Ovary (tissue), 3 donors: ENCODE data around the gene TM9SF3.

Experiments
- CTCF ChIP-seq, 3 donors: fragments of 450-650 bp in 2 of 3; fragments of 200-600 bp in 1 of 3; IDR thresholded peaks; one replicate each; pipeline versions ENCODE4 v1.5.1 to v1.8.0; 2016 to 2022; ENCODE audit warnings: antibody characterized with exemption in 3 of 3, mild to moderate bottlenecking in 1 of 3
- EP300 ChIP-seq: sonication (generic); formaldehyde crosslinking; IDR thresholded peaks from one replicate; pipeline ENCODE4 v1.6.1; 2017; ENCODE audit warnings: antibody characterized with exemption
- POLR2A ChIP-seq: fragments of 450-650 bp; IDR thresholded peaks from one replicate; pipeline ENCODE4 v1.6.1; 2017; ENCODE audit warnings: antibody characterized with exemption, mild to moderate bottlenecking, moderate library complexity
- donor health status: DM: no; HTN: no; CAD: no.

DNA sequence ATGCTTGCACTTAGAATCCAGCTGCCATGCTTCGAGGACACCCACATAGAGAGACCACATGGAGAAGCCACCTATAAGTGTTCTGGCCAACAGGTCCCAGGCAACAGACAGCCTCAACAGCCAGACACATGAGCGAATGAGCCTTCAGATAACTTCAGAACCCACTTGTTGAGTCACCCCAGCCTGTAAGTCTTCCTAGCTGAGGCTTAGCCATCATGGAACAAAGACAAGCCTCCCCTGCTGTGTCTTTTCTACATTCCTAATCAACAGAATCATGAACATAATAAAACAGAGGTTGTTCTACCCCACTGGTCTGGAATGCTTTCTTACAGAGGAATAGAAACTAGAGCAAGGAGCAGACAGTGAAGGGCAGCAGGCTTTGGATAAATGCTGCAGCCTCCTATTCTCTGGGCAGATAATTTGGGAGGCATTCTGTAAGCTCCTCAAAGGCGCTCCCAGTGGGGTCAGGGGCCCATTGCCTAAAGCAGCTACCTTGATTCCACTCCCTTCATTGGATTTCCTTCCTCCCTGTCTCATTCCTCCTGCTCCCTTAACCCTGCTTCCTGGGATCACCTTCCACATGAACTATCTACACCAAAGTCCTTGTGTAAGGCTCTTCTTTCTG is 77.7 kb downstream of the TM9SF3 start:
- no peak for TF ChIP-seq EP300
- no peak for TF ChIP-seq CTCF (IDR thresholded peaks at IDR 0.05)
- no peak for TF ChIP-seq POLR2A
